HCT116 (cell line): ENCODE results near the gene FAM83F. TPM values are rescaled to one million over a fixed set of nuclear protein-coding genes. Genes with fewer than 3 reads are reported as not detected.

Source experiments
- ATAC-seq: fragments of 200-7000 bp; cut with Tn5 transposase; 2 replicates; pipeline ENCODE4 v1.9.1; 2020; ENCODE audit warnings: mild to moderate bottlenecking, moderate library complexity
- BruUV-seq: library from RNA; stranded (reverse); fragments of 400-500 nt; replicated peaks from 2 replicates; lab custom pipeline; 2021; lab: Mats Ljungman, UMichigan
- CTCF ChIA-PET: fragments of 300-600 bp; sonication (Branson Sonifier 250); formaldehyde crosslinking; loops from one replicate; lab custom pipeline; 2021; ENCODE audit warnings: antibody characterized with exemption; lab: Charles Lee
- POLR2A ChIA-PET: fragments of 300-600, 350-600 bp; sonication (Branson Sonifier 250); formaldehyde crosslinking; loops from one replicate; lab custom pipeline; 2021; ENCODE audit warnings: antibody characterized with exemption; lab: Charles Lee
- RAD21 ChIA-PET, 2 experiments: fragments of 300-600 bp; sonication (Branson Sonifier 250); formaldehyde crosslinking; loops; one replicate each; lab custom pipeline; 2023; ENCODE audit warnings: low total read pairs in 2 of 2; ENCODE audit not compliant: uncharacterized antibody in 2 of 2, unreplicated experiment in 2 of 2, low non-redundant PET in 1 of 2; lab: Charles Lee
- DNase-seq: peaks from one replicate; pipeline ENCODE4 v3.0.0-alpha.2; 2010; ENCODE audit warnings: low read depth, low spot score
- H2AFZ ChIP-seq: fragments of 200-600 bp; shearing (Covaris generic), sonication (generic); 2 replicates; pipeline ENCODE4 v1.6.1; 2017; ENCODE audit warnings: low read depth, mixed run types, mixed read lengths, antibody characterized with exemption, low read length; ENCODE audit not compliant: poor library complexity, severe bottlenecking
- H3K27ac ChIP-seq: 2 replicates; pipeline ENCODE4 v1.5.1; 2012; ENCODE audit warnings: low read depth, low read length
- H3K27me3 ChIP-seq: fragments of 200-600 bp; sonication (generic); 2 replicates; pipeline ENCODE4 v1.6.1; 2016; ENCODE audit warnings: mixed run types, low read length, mixed read lengths; ENCODE audit not compliant: insufficient read depth
- H3K36me3 ChIP-seq, 2 experiments: fragments of 200-500 bp in 1 of 2; fragments of 200-600 bp in 1 of 2; sonication (Bioruptor generic) in 1 of 2; sonication (generic) in 1 of 2; 2 replicates each; pipeline versions ENCODE4 v1.5.1 to v1.6.1; 2014 to 2016; ENCODE audit warnings: low read length in 2 of 2, inconsistent platforms in 1 of 2, mixed read lengths in 1 of 2, mixed run types in 1 of 2; ENCODE audit not compliant: insufficient read depth in 2 of 2, control insufficient read depth in 1 of 2
- H3K4me1 ChIP-seq, 2 experiments: fragments of 200-600 bp in 1 of 2; sonication (generic) in 1 of 2; 2 replicates each; pipeline versions ENCODE4 v1.5.1 to v1.6.1; 2012 to 2017; ENCODE audit warnings: low read length in 2 of 2, inconsistent platforms in 1 of 2, mild to moderate bottlenecking in 1 of 2, mixed read lengths in 1 of 2, mixed run types in 1 of 2, moderate library complexity in 1 of 2; ENCODE audit not compliant: insufficient read depth in 2 of 2, control insufficient read depth in 1 of 2
- H3K4me2 ChIP-seq: fragments of 200-600 bp; sonication (generic); 2 replicates; pipeline ENCODE4 v1.6.1; 2017; ENCODE audit warnings: mixed run types, low read length, mixed read lengths
- H3K4me3 ChIP-seq, 2 experiments: fragments of 200-600 bp in 1 of 2; sonication (generic) in 1 of 2; replicated peaks in 1 of 2; 2 replicates each; pipeline ENCODE4 v1.5.1; 2011 to 2016; ENCODE audit warnings: low read length in 2 of 2, control low read depth in 1 of 2, low read depth in 1 of 2, mild to moderate bottlenecking in 1 of 2, mixed read lengths in 1 of 2, mixed run types in 1 of 2
- H3K79me2 ChIP-seq: fragments of 200-600 bp; sonication (generic); 2 replicates; pipeline ENCODE4 v1.6.1; 2017; ENCODE audit warnings: mild to moderate bottlenecking, mixed run types, low read length, moderate library complexity, mixed read lengths; ENCODE audit not compliant: insufficient read depth
- H3K9ac ChIP-seq: fragments of 200-600 bp; sonication (generic); 2 replicates; pipeline ENCODE4 v1.6.1; 2016; ENCODE audit warnings: low read length, mixed read lengths
- H3K9me2 ChIP-seq: fragments of 200-600 bp; sonication (generic), shearing (Covaris generic); 2 replicates; pipeline ENCODE4 v1.6.1; 2017; ENCODE audit warnings: mixed run types, mild to moderate bottlenecking, moderate library complexity; ENCODE audit not compliant: insufficient read depth
- H3K9me3 ChIP-seq, 2 experiments: fragments of 200-500 bp in 1 of 2; fragments of 200-600 bp in 1 of 2; sonication (Bioruptor generic) in 1 of 2; sonication (generic) in 1 of 2; 2 replicates each; pipeline ENCODE4 v1.6.1; 2014 to 2017; ENCODE audit warnings: low read length in 2 of 2, mixed read lengths in 2 of 2, inconsistent platforms in 1 of 2, low read depth in 1 of 2, mild to moderate bottlenecking in 1 of 2, mixed run types in 1 of 2, moderate library complexity in 1 of 2; ENCODE audit not compliant: control insufficient read depth in 1 of 2, insufficient read depth in 1 of 2
- H4K20me1 ChIP-seq: fragments of 200-600 bp; sonication (generic), shearing (Covaris generic); 2 replicates; pipeline ENCODE4 v1.6.1; 2017; ENCODE audit warnings: mixed run types, mild to moderate bottlenecking, moderate library complexity; ENCODE audit not compliant: insufficient read depth
- EZH2phosphoT487 ChIP-seq: fragments of 200-600 bp; IDR thresholded peaks from 2 replicates; pipeline ENCODE4 v1.6.1; 2018; ENCODE audit warnings: antibody characterized with exemption, borderline replicate concordance
- POLR2AphosphoS5 ChIP-seq: IDR thresholded peaks from 2 replicates; pipeline ENCODE4 v1.6.1; 2011; ENCODE audit warnings: mild to moderate bottlenecking, low read depth, low read length, moderate library complexity
- REST ChIP-seq: IDR thresholded peaks from 2 replicates; pipeline ENCODE4 v1.6.1; 2012; ENCODE audit warnings: low read depth
- SP1 ChIP-seq: IDR thresholded peaks from 2 replicates; pipeline ENCODE4 v1.6.1; 2012; ENCODE audit warnings: low read depth
- SRF ChIP-seq: IDR thresholded peaks from 2 replicates; pipeline ENCODE4 v1.6.1; 2012; ENCODE audit warnings: low read depth
- TCF7L2 ChIP-seq: IDR thresholded peaks from 2 replicates; pipeline ENCODE4 v1.7.0; 2011; ENCODE audit warnings: borderline replicate concordance, inconsistent platforms; ENCODE audit not compliant: insufficient read depth, insufficient read length; ENCODE audit errors: extremely low read depth
- YY1 ChIP-seq: IDR thresholded peaks from 2 replicates; pipeline ENCODE4 v1.6.1; 2011; ENCODE audit warnings: low read length, low read depth, moderate library complexity, mild to moderate bottlenecking; ENCODE audit not compliant: insufficient replicate concordance; ENCODE audit errors: extremely low read depth
- ZBTB33 ChIP-seq: IDR thresholded peaks from 2 replicates; pipeline ENCODE4 v1.6.1; 2011; ENCODE audit warnings: mild to moderate bottlenecking, low read length, moderate library complexity; ENCODE audit not compliant: insufficient replicate concordance; ENCODE audit errors: extremely low read depth
- ZFX ChIP-seq: fragments of 450-650 bp; IDR thresholded peaks from 2 replicates; pipeline ENCODE4 v1.6.1; 2017
- intact Hi-C: fragments of 100-400 bp; cut with micrococcal nuclease; formaldehyde crosslinking; loops from 2 replicates; pipeline ENCODE4 v1.10.0; 2022
- total RNA-seq: library from RNA; stranded (reverse); gene quantifications from one replicate; pipeline ENCODE4 v1.2.1, GENCODE V29; 2021; ENCODE audit not compliant: unreplicated experiment
- TF ChIP-seq, protein P1 (sequence below): IDR thresholded peaks from 2 replicates; pipeline ENCODE4 v1.6.1; 2012

The FAM83F gene
- total RNA-seq, 1 experiment from 2014 or later: 24.5 TPM

DNA sequence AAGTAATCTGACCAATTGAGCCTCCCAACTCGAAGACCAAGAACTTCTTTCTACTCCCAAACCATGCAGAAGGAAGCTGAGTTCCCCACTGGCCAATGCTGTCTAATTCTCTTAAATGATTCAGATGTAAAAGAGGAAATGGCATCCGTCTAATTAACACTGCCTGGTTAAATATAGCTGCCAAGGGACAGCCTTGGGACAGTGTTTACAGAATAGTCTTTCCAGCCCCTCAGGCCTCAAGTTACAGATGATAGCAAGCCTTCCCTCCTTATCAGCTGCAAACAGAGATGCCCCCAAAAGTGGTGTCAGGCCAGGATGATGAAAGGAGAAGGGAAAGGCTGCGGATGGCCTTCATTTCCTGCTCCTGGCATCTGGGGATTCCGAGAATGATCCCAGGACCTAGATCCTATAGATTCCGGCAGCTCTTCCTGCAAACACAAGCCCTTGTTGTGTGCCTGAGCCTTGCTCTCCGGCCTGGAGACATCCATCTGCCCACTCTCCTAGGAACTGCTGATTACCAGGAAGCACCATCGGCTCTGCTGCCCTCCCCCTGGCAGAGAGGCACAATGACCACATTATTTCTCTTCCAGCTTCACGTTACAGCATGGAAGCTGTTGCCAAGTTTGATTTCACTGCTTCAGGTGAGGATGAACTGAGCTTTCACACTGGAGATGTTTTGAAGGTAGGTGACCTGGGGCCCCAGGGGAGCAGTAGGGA, 48.1 kb upstream of the FAM83F start:
- H3K79me2 ChIP-seq: no peaks in the 10 kb centered on the region
- TF ChIP-seq, protein P1, sequence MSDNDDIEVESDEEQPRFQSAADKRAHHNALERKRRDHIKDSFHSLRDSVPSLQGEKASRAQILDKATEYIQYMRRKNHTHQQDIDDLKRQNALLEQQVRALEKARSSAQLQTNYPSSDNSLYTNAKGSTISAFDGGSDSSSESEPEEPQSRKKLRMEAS: no peak
- TF ChIP-seq EZH2phosphoT487 (no peak), ZFX (no peak), ZBTB33 (no peak), YY1 (no peak), TCF7L2 (no peak), SP1 (no peak), POLR2AphosphoS5 (no peak), SRF (no peak), REST (no peak)
- no TSS peak for BruUV-seq
- no peaks in the 10 kb centered on the region for H3K27me3 ChIP-seq
- peaks cover 0 to 4% of the 10 kb centered on the region in 2 experiments; a peak in 1 of 4 replicates for H3K4me1 ChIP-seq
- H3K4me2 ChIP-seq: no peak overlapping the region
- no peak overlapping the region for H3K27ac ChIP-seq
- H2AFZ ChIP-seq: no peak overlapping the region
- RAD21 ChIA-PET: no interaction called here
- no peak for ATAC-seq
- no peaks in the 10 kb centered on the region for H3K9me3 ChIP-seq
- POLR2A ChIA-PET: no interaction called here
- H3K9me2 ChIP-seq: no peaks in the 10 kb centered on the region
- no peak for DNase-seq
- H3K36me3 ChIP-seq: no peaks in the 10 kb centered on the region
- intact Hi-C loops: no loop called here
- H3K9ac ChIP-seq: no peak overlapping the region
- H3K4me3 ChIP-seq: no peak overlapping the region
- H4K20me1 ChIP-seq: no peaks in the 10 kb centered on the region
- CTCF ChIA-PET: interaction anchor here (0.9 kb wide), 1 partner anchor 14 kb away, joined by 6 read pairs; no protein-coding TSS in a partner anchor
